ENCODE results near the gene CLDN3.
A peak's percentile ranks its signal among the peaks of the same experiment; 100 is the strongest.

Gene CLDN3

DNA sequence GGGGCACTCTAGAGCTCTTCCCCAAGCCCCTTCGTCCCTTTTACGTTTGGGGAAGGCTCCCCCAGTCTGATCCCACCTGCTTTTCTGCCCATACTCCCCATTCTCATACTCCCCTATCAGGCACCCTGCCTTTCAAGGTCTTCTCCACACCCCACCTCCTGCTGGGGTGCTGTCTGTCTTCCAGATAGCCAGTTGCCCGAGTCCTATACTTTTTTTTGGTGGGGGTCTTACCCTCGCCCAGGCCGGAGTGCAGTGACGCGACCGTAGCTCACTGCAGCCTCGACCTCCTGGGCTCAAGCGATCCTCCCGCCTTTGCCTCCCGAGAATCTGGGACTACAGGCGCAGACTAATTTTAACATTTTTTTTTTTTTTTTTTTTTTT lies 30.7 kb downstream of the CLDN3 start:
- TF ChIP-seq, protein P1, sequence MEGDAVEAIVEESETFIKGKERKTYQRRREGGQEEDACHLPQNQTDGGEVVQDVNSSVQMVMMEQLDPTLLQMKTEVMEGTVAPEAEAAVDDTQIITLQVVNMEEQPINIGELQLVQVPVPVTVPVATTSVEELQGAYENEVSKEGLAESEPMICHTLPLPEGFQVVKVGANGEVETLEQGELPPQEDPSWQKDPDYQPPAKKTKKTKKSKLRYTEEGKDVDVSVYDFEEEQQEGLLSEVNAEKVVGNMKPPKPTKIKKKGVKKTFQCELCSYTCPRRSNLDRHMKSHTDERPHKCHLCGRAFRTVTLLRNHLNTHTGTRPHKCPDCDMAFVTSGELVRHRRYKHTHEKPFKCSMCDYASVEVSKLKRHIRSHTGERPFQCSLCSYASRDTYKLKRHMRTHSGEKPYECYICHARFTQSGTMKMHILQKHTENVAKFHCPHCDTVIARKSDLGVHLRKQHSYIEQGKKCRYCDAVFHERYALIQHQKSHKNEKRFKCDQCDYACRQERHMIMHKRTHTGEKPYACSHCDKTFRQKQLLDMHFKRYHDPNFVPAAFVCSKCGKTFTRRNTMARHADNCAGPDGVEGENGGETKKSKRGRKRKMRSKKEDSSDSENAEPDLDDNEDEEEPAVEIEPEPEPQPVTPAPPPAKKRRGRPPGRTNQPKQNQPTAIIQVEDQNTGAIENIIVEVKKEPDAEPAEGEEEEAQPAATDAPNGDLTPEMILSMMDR (IDR thresholded peaks at IDR 0.05), result no peak
- H3K27me3 ChIP-seq, result peaks cover 40% of the 10 kb centered on the region
- H3K4me3 ChIP-seq (ENCODE audit: low read depth in 1 of 2, low read length in 1 of 2), result peak overlapping the region; percentile 92 to 99
- H3K27ac ChIP-seq, result peak overlapping the region; percentile 86
- H3K9me3 ChIP-seq, result no peaks in the 10 kb centered on the region
- H3K4me1 ChIP-seq (ENCODE audit: control insufficient read depth in 1 of 2, insufficient read depth in 1 of 2, low read depth in 1 of 2, low read length in 1 of 2), result peaks cover 29 to 33% of the 10 kb centered on the region in 2 experiments
- H3K36me3 ChIP-seq, result peaks cover 21% of the 10 kb centered on the region

DNA sequence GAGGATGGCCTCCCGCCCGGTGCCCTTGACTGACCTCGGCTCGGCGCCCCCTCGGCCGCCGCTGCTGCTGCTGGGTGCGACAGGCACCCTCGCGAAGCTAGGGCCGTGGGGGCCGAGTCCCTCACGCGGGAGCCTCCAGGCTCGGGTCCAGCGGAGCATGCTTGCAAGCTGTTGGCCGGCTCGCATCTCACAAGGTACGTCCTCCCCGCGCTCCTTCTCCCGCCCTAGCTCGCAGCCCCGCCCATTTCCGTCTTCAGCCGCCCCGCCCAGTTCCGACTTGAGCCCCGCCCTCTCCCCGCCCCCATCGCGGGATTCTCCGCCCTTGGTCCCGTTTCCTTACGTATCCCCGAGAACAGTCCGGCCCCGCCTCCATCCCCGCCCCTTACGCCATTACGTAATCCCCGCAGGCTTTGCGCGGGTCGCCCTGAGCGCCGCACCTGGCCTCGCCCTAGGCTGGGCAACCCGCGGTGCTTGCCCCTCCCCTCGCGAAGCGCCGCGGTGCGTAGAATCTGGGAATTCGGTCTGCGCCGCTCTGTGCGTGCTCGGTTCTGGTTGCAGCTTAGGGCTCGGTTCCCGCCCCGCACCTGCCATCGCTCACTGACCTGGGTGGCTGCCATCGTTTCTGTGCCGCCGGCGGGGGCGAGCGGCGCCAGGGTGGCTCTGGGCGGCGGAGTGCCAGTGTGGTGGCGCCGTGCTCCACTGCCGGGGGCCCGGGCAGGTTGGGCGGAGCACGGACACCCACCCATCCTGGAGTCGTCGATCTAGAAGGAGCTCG lies 31.3 kb downstream of the CLDN3 start, which contains the start of gene ABHD11:
ABHD11 (minus strand) TSS at position 191 of the 775 bp plus-strand sequence; CDS start at position 159, 32 bp downstream.
- Histone ChIP-seq H3K36me3 (peaks cover 21% of the 10 kb centered on the region), H3K9me3 (no peaks in the 10 kb centered on the region), H3K4me1 (ENCODE audit: control insufficient read depth in 1 of 2, insufficient read depth in 1 of 2, low read depth in 1 of 2, low read length in 1 of 2) (peaks cover 29 to 33% of the 10 kb centered on the region in 2 experiments), H3K27me3 (peaks cover 40% of the 10 kb centered on the region), H3K4me3 (ENCODE audit: low read depth in 1 of 2, low read length in 1 of 2) (peak within 1 kb of the TSS; percentile 92 to 99), H3K27ac (peak within 1 kb of the TSS; percentile 86)
- TF ChIP-seq, protein P1 (IDR thresholded peaks at IDR 0.05), result peak; percentile 46

DNA sequence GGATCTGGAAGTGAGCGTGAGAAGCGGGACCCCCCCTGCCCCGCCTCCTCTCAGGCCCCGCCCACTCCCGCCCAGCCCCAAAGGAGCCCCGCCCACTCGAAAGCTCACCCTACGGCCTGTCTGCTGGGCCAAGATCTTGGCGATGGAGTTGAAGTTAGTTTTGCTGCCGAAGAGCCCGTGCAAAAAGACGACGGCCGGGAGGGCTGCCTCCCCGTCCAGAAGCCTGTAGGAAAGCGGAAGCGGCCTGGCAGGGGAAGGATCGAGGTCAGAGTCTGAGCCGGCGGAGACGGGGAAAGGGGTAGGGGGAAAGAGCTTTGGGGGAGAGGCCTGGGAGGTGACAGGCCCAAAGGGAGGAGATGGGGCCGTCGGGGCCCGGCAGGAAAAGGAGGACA lies 31.9 kb downstream of the CLDN3 start:
- H3K4me1 ChIP-seq (ENCODE audit: control insufficient read depth in 1 of 2, insufficient read depth in 1 of 2, low read depth in 1 of 2, low read length in 1 of 2), result peaks cover 29 to 33% of the 10 kb centered on the region in 2 experiments
- H3K36me3 ChIP-seq, result peaks cover 21% of the 10 kb centered on the region
- H3K27ac ChIP-seq, result peak overlapping the region; percentile 86
- H3K27me3 ChIP-seq, result peaks cover 35% of the 10 kb centered on the region
- H3K9me3 ChIP-seq, result no peaks in the 10 kb centered on the region
- TF ChIP-seq, protein P1 (IDR thresholded peaks at IDR 0.05), result no peak
- peak overlapping the region; percentile 92 to 99 for H3K4me3 ChIP-seq (ENCODE audit: low read depth in 1 of 2, low read length in 1 of 2)

DNA sequence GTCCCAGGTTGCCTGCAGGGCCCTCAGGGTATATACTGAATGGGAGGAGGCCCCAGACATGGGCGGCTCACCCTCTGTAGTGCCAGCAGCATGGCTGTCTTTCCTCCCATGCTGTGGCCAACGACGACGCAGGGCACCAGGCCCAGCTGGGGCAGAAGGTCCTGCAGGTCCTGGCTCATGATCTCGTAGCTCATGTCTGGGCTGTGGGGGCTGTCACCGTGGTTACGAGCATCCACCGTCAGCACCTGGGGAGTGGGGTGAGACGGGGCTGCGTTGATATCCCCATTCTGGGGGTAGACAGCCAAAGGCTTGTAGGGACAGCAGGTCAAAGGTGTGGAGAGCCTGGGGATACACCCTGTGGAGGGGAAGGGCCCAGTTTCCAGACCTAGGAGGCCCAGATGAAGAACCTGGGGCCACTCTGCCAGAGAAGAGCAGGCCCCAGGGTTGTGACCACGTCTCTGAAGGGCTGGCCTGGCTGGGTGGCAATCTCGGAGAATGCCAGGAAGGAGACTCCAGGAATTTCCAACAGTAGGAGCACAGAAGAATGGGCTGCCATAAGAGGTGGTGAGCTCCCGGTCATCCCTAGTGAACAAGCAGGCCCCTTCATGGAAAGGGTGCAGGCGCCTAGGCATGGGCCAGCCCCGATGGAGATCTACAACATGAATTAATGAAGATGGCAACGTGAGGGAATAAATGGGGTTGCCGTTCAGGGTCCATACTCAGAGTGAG lies 32.4 kb downstream of the CLDN3 start:
- TF ChIP-seq, protein P1 (IDR thresholded peaks at IDR 0.05), result no peak
- Histone ChIP-seq H3K36me3 (peaks cover 21% of the 10 kb centered on the region), H3K4me3 (ENCODE audit: low read depth in 1 of 2, low read length in 1 of 2) (peak overlapping the region; percentile 92 to 99), H3K9me3 (no peaks in the 10 kb centered on the region), H3K27ac (peak overlapping the region; percentile 86), H3K27me3 (peaks cover 29% of the 10 kb centered on the region), H3K4me1 (ENCODE audit: control insufficient read depth in 1 of 2, insufficient read depth in 1 of 2, low read depth in 1 of 2, low read length in 1 of 2) (peaks cover 29 to 33% of the 10 kb centered on the region in 2 experiments)

DNA sequence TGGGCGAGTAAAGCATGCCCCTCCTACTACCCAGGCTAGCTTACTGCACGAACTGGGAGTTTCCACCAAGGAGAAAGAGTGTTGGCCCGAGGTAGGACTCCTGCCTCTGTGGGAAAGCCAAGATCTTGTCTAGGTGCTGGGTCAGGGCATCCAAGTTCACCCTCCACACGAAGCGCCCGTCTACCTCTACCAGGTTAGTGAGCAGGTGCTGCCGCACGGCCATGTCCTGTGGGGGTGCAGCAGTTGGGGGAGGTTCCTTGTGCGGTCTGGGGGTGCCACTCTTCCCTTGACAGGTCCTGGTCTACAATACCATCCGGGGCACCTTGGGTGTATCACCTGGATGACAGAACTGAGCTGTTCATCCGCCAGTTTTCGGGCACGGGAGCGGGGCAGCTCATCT lies 33.2 kb downstream of the CLDN3 start:
- TF ChIP-seq, protein P1 (IDR thresholded peaks at IDR 0.05), result no peak
- Histone ChIP-seq H3K4me3 (ENCODE audit: low read depth in 1 of 2, low read length in 1 of 2) (no peak overlapping the region), H3K36me3 (peaks cover 21% of the 10 kb centered on the region), H3K4me1 (ENCODE audit: control insufficient read depth in 1 of 2, insufficient read depth in 1 of 2, low read depth in 1 of 2, low read length in 1 of 2) (peaks cover 34 to 36% of the 10 kb centered on the region in 2 experiments), H3K27me3 (peaks cover 21% of the 10 kb centered on the region), H3K9me3 (no peaks in the 10 kb centered on the region), H3K27ac (no peak overlapping the region)
